Measurements from ENCODE around the gene SYNGR3.
A peak's percentile ranks its signal among the peaks of the same experiment; 100 is the strongest.
"Not testable (repeated sequence)": the region's sequence is repeated elsewhere in the genome, so short reads cannot be mapped to it uniquely, and the experiment has no call there.

SYNGR3 gene

GRCh38 chr16:1958143-1958491 lies 31.7 kb upstream of the SYNGR3 start:
- POLR2A ChIA-PET: interaction anchor here (0.7 to 2.2 kb wide), 5 partner anchors 11 to 29 kb away, joined by 3 to 7 read pairs (median 3); partner anchors contain the start of gene MSRB1
- CTCF ChIA-PET: interaction anchor here (0.7 to 1.1 kb wide), 3 partner anchors 12 to 35 kb away, joined by 3 to 6 read pairs (median 3); no protein-coding TSS in a partner anchor
- not testable (repeated sequence) for DNase-seq (ENCODE audit: extremely low spot score)

GRCh38 chr16:1958715-1959268 lies 31.0 kb upstream of the SYNGR3 start:
- no peak for TF ChIP-seq FOXA1 (IDR thresholded peaks at IDR 0.05)
- TF ChIP-seq FOXK2 (IDR thresholded peaks at IDR 0.05): no peak
- TF ChIP-seq BHLHE40 (IDR thresholded peaks at IDR 0.05; ENCODE audit: borderline replicate concordance): no peak
- no peak for TF ChIP-seq PKNOX1 (IDR thresholded peaks at IDR 0.05)
- TF ChIP-seq CTBP1 (IDR thresholded peaks at IDR 0.05; ENCODE audit: borderline replicate concordance): no peak
- TF ChIP-seq L3MBTL2 (conservative IDR thresholded peaks at IDR 0.05): no peak
- TF ChIP-seq ARNT (IDR thresholded peaks at IDR 0.05): no peak
- no peak for TF ChIP-seq FOXM1 (IDR thresholded peaks at IDR 0.05; ENCODE audit: borderline replicate concordance)
- ChIA-PET CTCF (interaction anchor here (1.1 to 1.3 kb wide), 2 partner anchors 12 to 17 kb away, joined by 3 to 4 read pairs; no protein-coding TSS in a partner anchor), POLR2A (interaction anchor here (0.7 to 3.6 kb wide), 4 partner anchors 10 to 177 kb away, joined by 3 to 29 read pairs (median 4); partner anchors contain the start of genes MSRB1, NUBP2 and SPSB3)
- no peak for DNase-seq (ENCODE audit: extremely low spot score)

- CTCF ChIA-PET: interaction anchor here (1.1 to 1.3 kb wide), 2 partner anchors 13 to 18 kb away, joined by 3 to 4 read pairs; no protein-coding TSS in a partner anchor
- TF ChIP-seq NFRKB (IDR thresholded peaks at IDR 0.05): no peak
- TF ChIP-seq SUZ12 (IDR thresholded peaks at IDR 0.05): no peak
- no peak for TF ChIP-seq ELF4 (IDR thresholded peaks at IDR 0.05)
- no peak for TF ChIP-seq BHLHE40 (IDR thresholded peaks at IDR 0.05; ENCODE audit: borderline replicate concordance)
- no peak for TF ChIP-seq PKNOX1 (IDR thresholded peaks at IDR 0.05)
- TF ChIP-seq SP1 (IDR thresholded peaks at IDR 0.05): no peak
- no peak for TF ChIP-seq FOXA1 (IDR thresholded peaks at IDR 0.05)
- no peak for TF ChIP-seq FOXM1 (IDR thresholded peaks at IDR 0.05; ENCODE audit: borderline replicate concordance)
- TF ChIP-seq ZNF384 (IDR thresholded peaks at IDR 0.05): no peak
- TF ChIP-seq LEF1 (IDR thresholded peaks at IDR 0.05; ENCODE audit: borderline replicate concordance): no peak
- no peak for TF ChIP-seq HDGF (IDR thresholded peaks at IDR 0.05; ENCODE audit: borderline replicate concordance)
- TF ChIP-seq ARNT (IDR thresholded peaks at IDR 0.05): no peak
- DNase-seq (ENCODE audit: extremely low spot score): peak; percentile 92
- POLR2A ChIA-PET: interaction anchor here (1.0 to 3.6 kb wide), 7 partner anchors 7 to 196 kb away, joined by 3 to 33 read pairs (median 10); partner anchors contain the start of genes MSRB1, NUBP2, SPSB3 and TBL3
Measured at GRCh38 chr16:1959269-1960039, 30.3 kb upstream of the SYNGR3 start, which contains the start of gene NDUFB10. TSS of gene NDUFB10 (plus strand) at chr16:1959538. CDS start at chr16:1959625, 87 bp downstream.

- TF ChIP-seq ZNF384 (IDR thresholded peaks at IDR 0.05): no peak
- TF ChIP-seq L3MBTL2 (conservative IDR thresholded peaks at IDR 0.05): peak; percentile 66
- no peak for TF ChIP-seq SP1 (IDR thresholded peaks at IDR 0.05)
- no peak for TF ChIP-seq FOXK2 (IDR thresholded peaks at IDR 0.05)
- no peak for TF ChIP-seq FOXM1 (IDR thresholded peaks at IDR 0.05; ENCODE audit: borderline replicate concordance)
- no peak for TF ChIP-seq TARDBP (IDR thresholded peaks at IDR 0.05)
- TF ChIP-seq ELF4 (IDR thresholded peaks at IDR 0.05): peak; percentile 84
- TF ChIP-seq LEF1 (IDR thresholded peaks at IDR 0.05; ENCODE audit: borderline replicate concordance): no peak
- no peak for TF ChIP-seq HDGF (IDR thresholded peaks at IDR 0.05; ENCODE audit: borderline replicate concordance)
- TF ChIP-seq PKNOX1 (IDR thresholded peaks at IDR 0.05): no peak
- no peak; the same call in 1 of the 2 replicates for TF ChIP-seq BHLHE40 (IDR thresholded peaks at IDR 0.05; ENCODE audit: borderline replicate concordance)
- TF ChIP-seq ARNT (IDR thresholded peaks at IDR 0.05): peak; percentile 57
- TF ChIP-seq NFRKB (IDR thresholded peaks at IDR 0.05): no peak; the same call in 1 of the 2 replicates
- no peak for TF ChIP-seq FOXA1 (IDR thresholded peaks at IDR 0.05)
- peak; percentile 5; the same call in 1 of the 2 replicates for TF ChIP-seq CTBP1 (IDR thresholded peaks at IDR 0.05; ENCODE audit: borderline replicate concordance)
- no peak for TF ChIP-seq SUZ12 (IDR thresholded peaks at IDR 0.05)
- DNase-seq (ENCODE audit: extremely low spot score): no peak
- POLR2A ChIA-PET: interaction anchor here (0.6 to 3.6 kb wide), 16 partner anchors 9 to 194 kb away, joined by 3 to 33 read pairs (median 6); partner anchors contain the start of genes FAHD1, MSRB1, NOXO1 and NUBP2
Measured at GRCh38 chr16:1960665-1961630, 28.8 kb upstream of the SYNGR3 start.

GRCh38 chr16:1961651-1962067 lies 28.1 kb upstream of the SYNGR3 start:
- ChIA-PET POLR2A (interaction anchor here (1.1 to 3.6 kb wide), 8 partner anchors 9 to 194 kb away, joined by 4 to 33 read pairs (median 10); partner anchors contain the start of genes MSRB1, NUBP2, SPSB3 and TBL3), CTCF (interaction anchor here (1.6 to 2.2 kb wide), 2 partner anchors 21 to 39 kb away, joined by 5 to 11 read pairs; no protein-coding TSS in a partner anchor)
- TF ChIP-seq SUZ12 (IDR thresholded peaks at IDR 0.05): no peak
- no peak for TF ChIP-seq BHLHE40 (IDR thresholded peaks at IDR 0.05; ENCODE audit: borderline replicate concordance)
- no peak for TF ChIP-seq NFRKB (IDR thresholded peaks at IDR 0.05)
- TF ChIP-seq CTBP1 (IDR thresholded peaks at IDR 0.05; ENCODE audit: borderline replicate concordance): no peak
- TF ChIP-seq ELF4 (IDR thresholded peaks at IDR 0.05): peak; percentile 32; the same call in 1 of the 2 replicates
- DNase-seq (ENCODE audit: extremely low spot score): peak; percentile 25

More at GRCh38 chr16:1960665-1961630, 28.8 kb upstream of the SYNGR3 start:
- CTCF ChIA-PET: interaction anchor here (1.1 to 2.2 kb wide), 3 partner anchors 20 to 38 kb away, joined by 3 to 11 read pairs (median 5); no protein-coding TSS in a partner anchor

- DNase-seq (ENCODE audit: extremely low spot score): not testable (repeated sequence)
- POLR2A ChIA-PET: interaction anchor here (1.1 to 4.6 kb wide), 8 partner anchors 8 to 180 kb away, joined by 4 to 95 read pairs (median 12); partner anchors contain the start of genes MSRB1, NUBP2, SPSB3 and TBL3
- CTCF ChIA-PET: interaction anchor here (2.2 kb wide), 1 partner anchor 21 kb away, joined by 11 read pairs; no protein-coding TSS in a partner anchor
Measured at GRCh38 chr16:1962161-1963153, 27.3 kb upstream of the SYNGR3 start.

Measured in HEK293T (cell line).